Measurements from ENCODE around the gene PLN. TPM values are rescaled to one million over a fixed set of nuclear protein-coding genes. Genes with fewer than 3 reads are reported as not detected.

Gene PLN
- total and polyA plus RNA-seq, 7 donors, result 2.3 to 454 (median 294) TPM

DNA sequence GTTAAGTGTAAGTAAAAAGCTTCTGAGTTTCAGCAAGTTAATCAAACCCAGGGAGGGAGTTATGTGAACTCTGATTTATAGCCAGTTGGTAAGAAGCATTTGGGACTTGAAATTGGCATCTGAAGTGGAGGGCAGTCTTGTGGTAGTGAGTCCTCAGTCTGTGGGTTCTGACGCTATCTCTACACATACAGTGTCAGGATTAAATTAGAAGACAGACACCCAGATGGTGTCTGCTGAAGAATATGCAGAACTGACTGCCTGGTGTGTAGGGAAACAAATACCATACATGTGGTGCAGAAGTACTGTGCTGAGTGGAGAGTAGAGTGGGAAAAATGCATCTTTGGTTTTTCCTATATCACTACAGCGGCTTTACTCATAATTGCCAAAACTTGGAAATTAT lies 43.5 kb upstream of the PLN start:
- no peak overlapping the region for H3K4me3 ChIP-seq
- no peak for DNase-seq
- no peaks in the 10 kb centered on the region for H3K27me3 ChIP-seq
- no peak for TF ChIP-seq POLR2A (IDR thresholded peaks at IDR 0.05)
- TF ChIP-seq, protein P1, sequence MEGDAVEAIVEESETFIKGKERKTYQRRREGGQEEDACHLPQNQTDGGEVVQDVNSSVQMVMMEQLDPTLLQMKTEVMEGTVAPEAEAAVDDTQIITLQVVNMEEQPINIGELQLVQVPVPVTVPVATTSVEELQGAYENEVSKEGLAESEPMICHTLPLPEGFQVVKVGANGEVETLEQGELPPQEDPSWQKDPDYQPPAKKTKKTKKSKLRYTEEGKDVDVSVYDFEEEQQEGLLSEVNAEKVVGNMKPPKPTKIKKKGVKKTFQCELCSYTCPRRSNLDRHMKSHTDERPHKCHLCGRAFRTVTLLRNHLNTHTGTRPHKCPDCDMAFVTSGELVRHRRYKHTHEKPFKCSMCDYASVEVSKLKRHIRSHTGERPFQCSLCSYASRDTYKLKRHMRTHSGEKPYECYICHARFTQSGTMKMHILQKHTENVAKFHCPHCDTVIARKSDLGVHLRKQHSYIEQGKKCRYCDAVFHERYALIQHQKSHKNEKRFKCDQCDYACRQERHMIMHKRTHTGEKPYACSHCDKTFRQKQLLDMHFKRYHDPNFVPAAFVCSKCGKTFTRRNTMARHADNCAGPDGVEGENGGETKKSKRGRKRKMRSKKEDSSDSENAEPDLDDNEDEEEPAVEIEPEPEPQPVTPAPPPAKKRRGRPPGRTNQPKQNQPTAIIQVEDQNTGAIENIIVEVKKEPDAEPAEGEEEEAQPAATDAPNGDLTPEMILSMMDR (IDR thresholded peaks at IDR 0.05), result no peak
- no peak for TF ChIP-seq EP300 (IDR thresholded peaks at IDR 0.05)
- no peak for TF ChIP-seq POLR2AphosphoS5 (IDR thresholded peaks at IDR 0.05)
- H3K36me3 ChIP-seq, result no peaks in the 10 kb centered on the region
- peaks cover 0 to 18% (median 9%) of the 10 kb centered on the region in 4 donors for H3K4me1 ChIP-seq
- H3K9me3 ChIP-seq, result peaks cover 0 to 2% (median 0%) of the 10 kb centered on the region in 4 donors
- 94 to 96% methylated on average over 2 of the region's 2 CpGs for WGBS, 2 donors
- H3K27ac ChIP-seq, result no peak overlapping the region
- intact Hi-C loops (cut with DNase I), result loop anchor here (5.0 kb wide), 2 partner anchors 48 to 78 kb away; no protein-coding TSS in a partner anchor

DNA sequence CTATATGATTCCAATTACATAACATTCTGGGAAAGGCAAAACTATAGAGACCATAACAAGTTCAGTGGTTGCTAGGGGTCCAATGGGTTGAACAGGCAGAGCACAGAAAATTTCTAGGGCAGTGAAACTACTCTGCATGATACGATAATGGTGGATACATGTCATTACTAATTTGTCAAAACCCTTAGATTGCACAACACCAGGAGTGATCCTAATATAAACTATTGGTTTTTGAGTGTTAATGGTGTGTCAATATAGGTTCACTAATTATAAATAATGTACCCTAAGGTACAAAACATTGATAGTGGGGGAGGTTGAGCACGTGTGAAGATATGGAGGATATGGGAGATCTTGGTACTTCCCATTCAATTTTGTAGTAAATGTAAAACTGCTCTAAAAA lies 42.4 kb upstream of the PLN start:
- Histone ChIP-seq H3K9me3 (peaks cover 0 to 2% (median 0%) of the 10 kb centered on the region in 4 donors), H3K4me3 (no peak overlapping the region), H3K27me3 (no peaks in the 10 kb centered on the region), H3K27ac (no peak overlapping the region), H3K36me3 (no peaks in the 10 kb centered on the region), H3K4me1 (peaks cover 0 to 17% (median 9%) of the 10 kb centered on the region in 4 donors)
- intact Hi-C loops (cut with DNase I), result loop anchor here (5.0 kb wide), 2 partner anchors 47 to 77 kb away; no protein-coding TSS in a partner anchor
- no peak for DNase-seq
- TF ChIP-seq EP300 (IDR thresholded peaks at IDR 0.05), result no peak
- no peak for TF ChIP-seq POLR2A (IDR thresholded peaks at IDR 0.05)
- TF ChIP-seq, protein P1 (IDR thresholded peaks at IDR 0.05), result no peak
- 91% methylated on average over 2 of the region's 2 CpGs for WGBS, 2 donors

DNA sequence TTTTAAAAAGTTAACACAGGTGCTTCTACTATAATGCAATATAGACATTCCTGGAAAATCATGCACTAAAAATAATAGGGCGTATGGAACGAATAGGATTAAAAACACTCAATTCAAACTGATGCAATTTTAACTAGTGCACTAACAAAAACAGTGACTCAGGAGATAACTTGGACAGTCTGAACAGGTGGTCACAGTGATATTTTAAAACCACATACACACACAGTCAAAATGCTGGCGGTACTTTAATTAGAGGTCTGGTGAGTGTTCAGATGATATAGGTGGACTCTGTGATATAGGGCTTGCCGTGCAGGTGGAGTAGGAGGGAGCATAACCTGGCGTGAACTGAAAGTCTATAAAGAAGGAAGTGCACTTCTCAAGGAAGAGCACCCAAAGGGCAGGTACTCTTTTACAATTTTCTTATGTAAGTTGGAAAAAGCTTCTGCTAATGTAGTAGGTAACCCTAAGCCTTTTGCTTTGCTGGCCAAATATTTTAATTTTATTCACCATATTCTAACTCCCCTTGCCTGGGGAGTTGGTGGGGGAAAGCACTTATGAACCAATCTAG lies 41.9 kb upstream of the PLN start:
- no peak for DNase-seq
- no peak overlapping the region for H3K27ac ChIP-seq
- TF ChIP-seq, protein P1 (IDR thresholded peaks at IDR 0.05), result no peak
- TF ChIP-seq POLR2AphosphoS5 (IDR thresholded peaks at IDR 0.05) (no peak), EP300 (IDR thresholded peaks at IDR 0.05) (no peak), POLR2A (IDR thresholded peaks at IDR 0.05) (no peak)
- 75 to 84% methylated on average over 5 of the region's 5 CpGs for WGBS, 2 donors
- intact Hi-C loops (cut with DNase I), result loop anchor here (5.0 kb wide), 2 partner anchors 46 to 76 kb away; no protein-coding TSS in a partner anchor
- H3K9me3 ChIP-seq, result peaks cover 0 to 2% (median 0%) of the 10 kb centered on the region in 4 donors
- no peaks in the 10 kb centered on the region for H3K36me3 ChIP-seq
- peaks cover 0 to 15% (median 6%) of the 10 kb centered on the region in 4 donors for H3K4me1 ChIP-seq
- H3K4me3 ChIP-seq, result no peak overlapping the region
- H3K27me3 ChIP-seq, result no peaks in the 10 kb centered on the region

DNA sequence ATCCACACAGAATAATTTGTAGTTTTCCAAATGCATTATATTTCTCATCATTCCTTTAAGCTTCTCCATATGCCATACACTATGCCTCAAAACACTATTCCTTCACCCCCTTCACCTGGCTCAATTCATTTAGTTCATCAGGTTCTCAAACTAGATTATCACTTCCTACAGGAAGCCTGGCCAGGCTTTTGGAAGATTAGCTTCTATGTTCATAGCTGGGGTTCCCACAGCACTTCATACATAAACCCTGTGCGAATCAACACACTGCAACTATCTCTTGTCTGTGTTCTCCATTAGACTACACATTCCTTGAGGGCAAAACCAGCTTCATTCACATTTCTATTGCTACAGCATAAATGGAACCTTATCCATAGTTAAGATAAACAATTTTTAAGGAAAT lies 40.5 kb upstream of the PLN start:
- intact Hi-C loops (cut with DNase I), result loop anchor here (2.0 to 5.0 kb wide), 3 partner anchors 45 to 223 kb away; no protein-coding TSS in a partner anchor
- WGBS, 2 donors, result 94 to 96% methylated on average over 1 of the region's 1 CpG
- H3K27ac ChIP-seq, result no peak overlapping the region
- TF ChIP-seq POLR2AphosphoS5 (IDR thresholded peaks at IDR 0.05) (no peak), EP300 (IDR thresholded peaks at IDR 0.05) (no peak)
- no peaks in the 10 kb centered on the region for H3K36me3 ChIP-seq
- no peak for DNase-seq
- H3K4me1 ChIP-seq, result peaks cover 0 to 13% (median 5%) of the 10 kb centered on the region in 4 donors
- no peaks in the 10 kb centered on the region for H3K27me3 ChIP-seq
- no peak overlapping the region for H3K4me3 ChIP-seq
- H3K9me3 ChIP-seq, result peaks cover 0 to 2% (median 0%) of the 10 kb centered on the region in 4 donors

DNA sequence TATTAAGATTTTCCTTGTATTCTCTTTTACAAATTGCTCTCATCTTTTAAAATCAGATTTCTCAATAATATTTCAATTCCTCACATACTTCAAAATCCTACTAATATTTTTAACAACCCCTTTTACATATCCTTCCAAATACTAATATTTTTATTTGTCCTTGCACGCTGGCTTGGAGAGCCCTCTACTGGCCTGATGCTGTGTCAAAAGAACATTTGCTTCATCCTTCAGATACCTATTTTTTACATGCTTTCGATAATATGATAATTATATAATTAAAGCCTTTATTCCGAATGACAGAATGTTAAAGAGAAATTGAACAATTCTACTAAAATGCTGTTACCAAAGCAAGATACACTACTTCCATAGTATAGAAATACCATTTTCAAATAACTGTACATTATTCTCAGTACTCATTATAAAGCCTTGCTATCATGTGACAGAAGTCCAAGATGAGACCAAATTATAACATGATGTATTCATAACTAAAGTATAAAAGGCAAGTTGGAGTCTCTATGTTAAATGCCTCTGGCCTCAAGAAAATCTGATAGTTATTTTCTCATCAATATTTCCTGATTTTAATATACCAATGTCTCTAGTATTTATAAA lies 39.0 kb upstream of the PLN start:
- no peaks in the 10 kb centered on the region for H3K9me3 ChIP-seq
- intact Hi-C loops (cut with DNase I), result loop anchor here (2.0 to 5.0 kb wide), 3 partner anchors 43 to 224 kb away; no protein-coding TSS in a partner anchor
- peaks cover 0 to 13% (median 5%) of the 10 kb centered on the region in 4 donors for H3K4me1 ChIP-seq

More for the DNA sequence above, 39.0 kb upstream of the PLN start:
- Histone ChIP-seq H3K27me3 (no peaks in the 10 kb centered on the region), H3K27ac (no peak overlapping the region), H3K4me3 (no peak overlapping the region), H3K36me3 (no peaks in the 10 kb centered on the region)
- WGBS, 2 donors, result 58 to 71% methylated on average over 3 of the region's 3 CpGs
- TF ChIP-seq POLR2AphosphoS5 (IDR thresholded peaks at IDR 0.05) (no peak), POLR2A (IDR thresholded peaks at IDR 0.05) (no peak), EP300 (IDR thresholded peaks at IDR 0.05) (no peak)
- TF ChIP-seq, protein P1 (IDR thresholded peaks at IDR 0.05), result peak; percentile 15 to 71 (median 43)
- DNase-seq, result no peak

All from sigmoid colon (tissue), 7 donors.